Liver (tissue), 3 donors: ENCODE data around the gene RAPGEF1.

Experiments
- ATF3 ChIP-seq: IDR thresholded peaks from 2 replicates; pipeline ENCODE4 v1.6.1; 2016; ENCODE audit warnings: antibody characterized with exemption
- CTCF ChIP-seq: fragments of 150-350 bp; IDR thresholded peaks from 2 replicates; pipeline ENCODE4 v1.5.1; 2017; ENCODE audit warnings: improper control_type of control experiment, low read depth, low read length; ENCODE audit not compliant: missing input control
- EGR1 ChIP-seq, 2 donors: IDR thresholded peaks; 2 replicates each; pipeline ENCODE4 v1.6.1; 2016 to 2018; ENCODE audit warnings: antibody characterized with exemption in 2 of 2, low read depth in 2 of 2
- HNF4A ChIP-seq, 2 donors: conservative IDR thresholded peaks; 2 replicates each; pipeline ENCODE4 v1.6.1; 2016; ENCODE audit warnings: antibody characterized with exemption in 2 of 2, mild to moderate bottlenecking in 2 of 2
- MAX ChIP-seq: IDR thresholded peaks from 2 replicates; pipeline ENCODE4 v1.6.1; 2016; ENCODE audit warnings: antibody characterized with exemption
- NR2F2 ChIP-seq: IDR thresholded peaks from 2 replicates; pipeline ENCODE4 v1.6.1; 2016; ENCODE audit warnings: antibody characterized with exemption
- RAD21 ChIP-seq, 2 donors: IDR thresholded peaks; 2 replicates each; pipeline ENCODE4 v1.6.1; 2016; ENCODE audit warnings: antibody characterized with exemption in 2 of 2, mild to moderate bottlenecking in 2 of 2
- REST ChIP-seq: IDR thresholded peaks from 2 replicates; pipeline ENCODE4 v1.6.1; 2016; ENCODE audit warnings: antibody characterized with exemption, mild to moderate bottlenecking
- ZBTB33 ChIP-seq: IDR thresholded peaks from 2 replicates; pipeline ENCODE4 v1.6.1; 2016; ENCODE audit warnings: antibody characterized with exemption
- donor health status: healthy.
- donor health status: healthy.

- no peak for TF ChIP-seq NR2F2
- TF ChIP-seq ZBTB33: no peak
- TF ChIP-seq RAD21 (IDR thresholded peaks at IDR 0.05): no peak
- TF ChIP-seq CTCF: no peak
- no peak for TF ChIP-seq REST
- TF ChIP-seq ATF3: no peak
- no peak for TF ChIP-seq EGR1 (IDR thresholded peaks at IDR 0.05; ENCODE audit: low read depth in 2 of 2)
- no peak for TF ChIP-seq HNF4A (conservative IDR thresholded peaks at IDR 0.05)
- no peak for TF ChIP-seq MAX
These were observed 103.3 kb downstream of the RAPGEF1 start for GRCh38 chr9:131636593-131636992.
